Uterus (tissue), 4 donors: ENCODE measurements around the gene MAPT. TPM values are rescaled to one million over a fixed set of nuclear protein-coding genes. Genes with fewer than 3 reads are reported as not detected.
"Not testable (repeated sequence)": the region's sequence is repeated elsewhere in the genome, so short reads cannot be mapped to it uniquely, and the experiment has no call there.

Experiments used
- DNase-seq, 2 donors: peaks; one replicate each; pipeline ENCODE4 v3.0.0-alpha.2; 2019 to 2020
- H3K27ac ChIP-seq, 2 donors: fragments of 200-600 bp; sonication (generic); 1 replicate in 1 of 2; 2 replicates in 1 of 2; pipeline ENCODE4 v1.5.1; 2016 to 2018
- H3K27me3 ChIP-seq, 2 donors: fragments of 200-600 bp; sonication (generic); one replicate each; pipeline ENCODE4 v1.5.1; 2018 to 2019; ENCODE audit warnings: control low read depth in 1 of 2
- H3K36me3 ChIP-seq, 2 donors: fragments of 200-600 bp; sonication (generic); one replicate each; pipeline ENCODE4 v1.5.1; 2019; ENCODE audit warnings: control low read depth in 1 of 2
- H3K4me1 ChIP-seq, 2 donors: fragments of 200-600 bp; sonication (generic); one replicate each; pipeline ENCODE4 v1.5.1; 2018 to 2019; ENCODE audit warnings: control low read depth in 1 of 2
- H3K4me3 ChIP-seq, 2 donors: fragments of 200-600 bp; sonication (generic); 1 replicate in 1 of 2; 2 replicates in 1 of 2; pipeline ENCODE4 v1.5.1; 2018 to 2019; ENCODE audit warnings: mild to moderate bottlenecking in 1 of 2
- H3K9me3 ChIP-seq, 2 donors: fragments of 200-600 bp; sonication (generic); one replicate each; pipeline ENCODE4 v1.5.1; 2019; ENCODE audit warnings: control low read depth in 1 of 2
- CTCF ChIP-seq, 4 experiments: fragments of 200-600 bp in 2 of 4; fragments of 450-650 bp in 2 of 4; sonication (generic) in 2 of 4; IDR thresholded peaks; one replicate each; pipeline ENCODE4 v1.5.1; 2016 to 2019; ENCODE audit warnings: antibody characterized with exemption in 4 of 4, mild to moderate bottlenecking in 2 of 4, moderate library complexity in 1 of 4
- POLR2A ChIP-seq, 2 donors: fragments of 450-650 bp; IDR thresholded peaks; one replicate each; pipeline ENCODE4 v1.6.1; 2016; ENCODE audit warnings: antibody characterized with exemption in 2 of 2, mild to moderate bottlenecking in 1 of 2, moderate library complexity in 1 of 2
- intact Hi-C: fragments of 100-400 bp; cut with DNase I; formaldehyde crosslinking; loops from one replicate; pipeline ENCODE4 v1.15.1; 2023; ENCODE audit warnings: low total_unique reads
- total RNA-seq, 4 donors: library from RNA; depleted of rRNA in 3 of 4; stranded (reverse); fragments of >200 nt in 3 of 4; gene quantifications; one replicate each; pipeline versions ENCODE4 v1.1.0 to v1.2.4, GENCODE V29; 2014 to 2023
- donor health status: DM: yes; HTN: yes; CAD: no.

The MAPT gene
- total RNA-seq, 4 donors from 2014 or later: 0.26 to 4.1 (median 1.5) TPM; not detected in 1

- intact Hi-C loops: no loop called here
- Histone ChIP-seq H3K4me1 (no peaks in the 10 kb centered on the region), H3K27me3 (no peaks in the 10 kb centered on the region), H3K27ac (no peak overlapping the region), H3K4me3 (no peak overlapping the region), H3K9me3 (no peaks in the 10 kb centered on the region), H3K36me3 (no peaks in the 10 kb centered on the region)
- TF ChIP-seq CTCF (IDR thresholded peaks at IDR 0.05) (no peak), POLR2A (IDR thresholded peaks at IDR 0.05) (no peak)
- no peak for DNase-seq
These were observed 119.3 kb downstream of the MAPT start for GRCh38 chr17:46013502-46014165.

- H3K4me3 ChIP-seq, H3K4me1 ChIP-seq, H3K36me3 ChIP-seq, H3K27me3 ChIP-seq, DNase-seq, intact Hi-C loops, H3K27ac ChIP-seq, H3K9me3 ChIP-seq: not testable (repeated sequence)
These were observed 125.1 kb downstream of the MAPT start for GRCh38 chr17:46019408-46019925.

- Histone ChIP-seq H3K9me3 (no peaks in the 10 kb centered on the region), H3K4me3 (no peak overlapping the region), H3K27ac (no peak overlapping the region), H3K4me1 (no peaks in the 10 kb centered on the region), H3K36me3 (no peaks in the 10 kb centered on the region), H3K27me3 (no peaks in the 10 kb centered on the region)
- DNase-seq: no peak
- intact Hi-C loops: no loop called here
- TF ChIP-seq POLR2A (IDR thresholded peaks at IDR 0.05) (no peak), CTCF (IDR thresholded peaks at IDR 0.05) (no peak)
These were observed 125.8 kb downstream of the MAPT start for GRCh38 chr17:46020023-46020761.

- H3K4me3 ChIP-seq: no peak overlapping the region
- H3K4me1 ChIP-seq: no peaks in the 10 kb centered on the region
- H3K36me3 ChIP-seq: no peaks in the 10 kb centered on the region
- TF ChIP-seq POLR2A (IDR thresholded peaks at IDR 0.05): no peak
- no peak for TF ChIP-seq CTCF (IDR thresholded peaks at IDR 0.05)
- no peak for DNase-seq
- no peaks in the 10 kb centered on the region for H3K9me3 ChIP-seq
- no peaks in the 10 kb centered on the region for H3K27me3 ChIP-seq
- H3K27ac ChIP-seq: no peak overlapping the region
- intact Hi-C loops: no loop called here
These were observed 126.6 kb downstream of the MAPT start for GRCh38 chr17:46020998-46021397.

GRCh38 chr17:46023366-46023765 lies 129.0 kb downstream of the MAPT start:
- intact Hi-C loops, H3K4me3 ChIP-seq, H3K4me1 ChIP-seq, DNase-seq, H3K27ac ChIP-seq, H3K36me3 ChIP-seq, H3K27me3 ChIP-seq, H3K9me3 ChIP-seq: not testable (repeated sequence)

- Histone ChIP-seq H3K27me3 (no peaks in the 10 kb centered on the region), H3K36me3 (no peaks in the 10 kb centered on the region), H3K4me1 (no peaks in the 10 kb centered on the region), H3K4me3 (no peak overlapping the region), H3K27ac (no peak overlapping the region), H3K9me3 (no peaks in the 10 kb centered on the region)
- DNase-seq: no peak
- intact Hi-C loops: no loop called here
- no peak for TF ChIP-seq CTCF (IDR thresholded peaks at IDR 0.05)
These were observed 129.5 kb downstream of the MAPT start for GRCh38 chr17:46023783-46024388.
